Mesenteric fat pad (tissue), 1 donor: ENCODE results near the gene ANKRD10. TPM values are rescaled to one million over a fixed set of nuclear protein-coding genes. Genes with fewer than 3 reads are reported as not detected.
"Not testable (repeated sequence)": the region's sequence is repeated elsewhere in the genome, so short reads cannot be mapped to it uniquely, and the experiment has no call there.

Experiments used
- DNase-seq: peaks from one replicate; pipeline ENCODE4 v3.0.0-alpha.2; 2020; ENCODE audit warnings: low spot score
- total RNA-seq: library from RNA; stranded (reverse); fragmentation: NEBNext Ultra II Directional; extraction: Animal tissue kit (Norgen Biotek cat#: 25700); gene quantifications from one replicate; pipeline ENCODE4 v1.2.1, GENCODE V29; 2021
- donor health status: DM: yes; HTN: yes; CAD: no.

Gene ANKRD10
- total RNA-seq, 1 donor from 2014 or later: 115 TPM

GRCh38 chr13:110869231-110869804 is 45.6 kb downstream of the ANKRD10 start:
- DNase-seq: no peak

DNA sequence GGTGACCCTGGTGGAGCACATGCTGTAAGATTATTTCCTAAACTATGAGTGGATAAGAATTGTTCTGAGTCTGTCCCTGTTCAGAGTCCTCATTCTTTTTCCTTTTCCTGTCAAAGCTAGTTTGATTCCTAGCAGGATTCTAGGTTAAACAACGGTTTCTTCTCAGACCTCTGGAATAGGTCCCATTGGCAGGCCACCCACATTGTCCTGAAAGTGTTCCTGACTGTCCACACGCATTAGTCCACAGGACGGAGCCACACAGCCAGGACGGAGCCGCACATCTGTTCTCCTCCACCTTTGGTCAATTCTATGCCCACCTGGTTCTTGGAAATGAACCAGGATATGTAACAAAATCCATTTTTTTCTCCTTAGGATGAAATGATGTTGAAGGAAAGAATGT is 46.1 kb downstream of the ANKRD10 start:
- DNase-seq: no peak

DNA sequence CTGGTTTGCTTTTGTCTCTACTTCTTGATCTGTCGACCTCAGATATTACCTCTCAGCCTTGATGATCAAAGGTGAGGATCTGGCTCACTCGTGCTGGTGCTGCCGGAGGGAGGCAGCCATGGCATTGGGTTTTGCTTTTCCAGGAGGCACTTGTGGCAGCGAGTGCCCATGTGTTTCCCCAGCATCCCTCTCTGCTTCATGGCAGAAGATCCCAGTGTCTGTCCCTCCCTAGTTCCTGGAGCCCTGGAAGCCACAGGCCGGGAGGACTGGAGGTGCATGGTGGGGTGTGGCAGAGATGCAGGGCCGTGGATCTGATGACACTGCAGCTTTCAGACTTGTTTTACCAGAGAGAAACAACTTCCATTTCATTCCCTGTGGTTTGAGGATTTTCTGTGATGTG is 47.5 kb downstream of the ANKRD10 start:
- DNase-seq: no peak

DNA sequence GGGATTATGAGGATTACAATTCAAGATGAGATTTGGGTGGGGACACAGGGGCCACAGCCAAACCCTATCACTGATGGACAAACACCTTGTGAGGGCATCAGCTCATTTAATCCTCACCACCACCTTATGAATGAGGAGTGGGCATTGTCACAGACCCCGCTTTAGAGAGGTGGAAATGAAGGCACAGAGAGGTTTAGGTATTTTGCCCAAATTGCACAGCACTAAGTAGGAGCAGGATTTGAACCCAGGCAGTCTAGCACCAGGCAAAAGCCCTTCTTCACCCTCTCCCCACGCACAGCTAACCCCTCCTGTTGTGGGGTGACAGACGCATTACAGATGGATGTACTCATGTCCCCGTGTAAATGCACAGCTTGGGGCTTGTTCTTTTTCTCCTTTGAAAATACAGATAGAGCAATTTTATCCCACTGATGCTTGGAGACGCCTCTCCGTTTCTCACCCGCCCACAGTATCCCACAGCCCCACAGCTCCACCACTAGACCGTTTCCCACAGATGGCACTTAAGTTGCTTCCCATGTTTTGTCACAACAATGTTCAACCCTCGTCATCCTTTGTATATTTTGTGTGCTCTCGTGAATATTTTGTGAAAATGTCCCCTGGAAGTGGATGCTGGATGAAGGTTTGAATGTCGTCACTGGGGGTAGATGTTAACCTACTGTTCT is 48.2 kb downstream of the ANKRD10 start:
- DNase-seq: no peak

DNA sequence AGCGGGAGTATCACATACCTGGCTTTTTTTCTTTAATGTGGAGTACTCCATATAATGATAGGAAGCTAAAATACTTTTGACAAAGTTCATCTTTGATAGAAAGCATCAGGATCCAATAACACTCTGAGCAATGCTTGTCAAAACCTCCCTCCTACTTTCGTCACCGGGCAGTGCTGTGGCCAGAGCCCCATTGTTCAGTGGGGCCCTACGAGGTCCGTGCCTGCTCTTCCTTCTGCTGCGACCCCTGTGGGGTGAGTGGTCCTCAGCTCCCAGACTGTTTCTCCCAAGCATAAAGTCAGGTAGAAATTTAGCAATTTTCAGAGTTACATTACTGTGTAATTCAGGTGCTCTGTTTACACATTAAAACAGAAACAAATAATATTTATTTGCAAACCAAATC is 51.2 kb downstream of the ANKRD10 start:
- no peak for DNase-seq

GRCh38 chr13:110860983-110861382 is 53.9 kb downstream of the ANKRD10 start:
- no peak for DNase-seq

DNA sequence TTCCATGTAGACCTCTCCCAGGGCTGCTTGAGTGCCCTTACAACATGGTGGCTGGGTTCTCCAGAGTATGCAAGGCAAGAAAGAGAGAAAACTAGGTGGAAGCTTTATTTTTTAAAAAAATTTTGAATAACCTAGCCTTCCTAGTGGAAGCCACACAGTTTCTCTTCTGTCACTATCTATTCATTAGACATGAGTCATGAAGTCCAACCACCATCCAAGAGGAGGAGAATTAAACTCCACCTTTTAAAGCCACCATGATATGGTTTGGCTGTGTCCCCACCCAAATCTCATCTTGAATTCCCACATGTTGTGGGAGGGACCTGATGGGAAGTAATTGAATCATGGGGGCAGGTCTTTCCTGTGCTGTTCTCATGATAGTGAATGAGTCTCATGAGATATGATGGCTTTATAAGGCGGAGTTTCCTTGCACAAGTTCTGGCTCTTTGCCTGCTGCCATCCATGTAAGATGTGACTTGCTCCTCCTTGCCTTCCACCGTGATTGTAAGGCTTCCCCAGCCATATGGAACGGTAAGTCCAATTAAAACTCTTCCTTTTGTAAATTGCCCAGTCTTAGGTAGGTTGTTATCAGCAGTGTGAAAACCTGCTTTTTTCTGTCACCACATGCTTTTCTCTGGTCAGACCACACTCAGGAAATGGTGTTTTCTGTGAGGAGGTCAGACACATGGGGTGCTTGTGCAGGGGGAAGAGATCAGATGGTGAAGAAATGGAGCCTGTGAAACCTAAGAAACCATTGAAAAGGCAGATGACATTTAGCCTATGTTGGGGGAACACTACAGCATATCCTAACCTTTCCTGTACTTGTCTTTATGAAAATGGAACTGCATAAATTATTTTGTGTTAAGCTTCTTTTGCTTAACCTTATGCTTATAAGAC is 57.7 kb downstream of the ANKRD10 start:
- DNase-seq: no peak

DNA sequence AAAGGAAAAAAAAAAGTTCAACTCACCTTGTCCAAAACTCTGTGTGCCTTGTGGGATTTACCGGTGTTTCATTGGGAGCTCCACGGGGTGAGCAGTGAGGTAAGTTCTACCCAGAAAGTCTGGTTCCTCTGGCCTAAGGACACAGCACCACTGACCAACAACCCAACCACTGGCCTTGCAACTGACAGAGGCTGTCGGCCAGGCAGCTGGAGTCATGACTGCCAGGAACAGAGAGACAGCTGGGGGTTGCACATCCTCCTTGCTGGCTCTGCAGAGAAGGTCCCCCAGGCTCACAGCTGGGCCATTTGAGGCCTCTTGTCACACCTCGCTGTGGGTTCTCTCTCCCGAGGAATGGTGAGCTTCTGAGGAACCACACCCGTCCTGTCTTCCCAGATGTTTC is 59.5 kb downstream of the ANKRD10 start:
- DNase-seq: no peak

GRCh38 chr13:110854866-110855265 is 60.0 kb downstream of the ANKRD10 start:
- DNase-seq: no peak

- DNase-seq: no peak
Observed at GRCh38 chr13:110853235-110853721, 61.6 kb downstream of the ANKRD10 start.

DNA sequence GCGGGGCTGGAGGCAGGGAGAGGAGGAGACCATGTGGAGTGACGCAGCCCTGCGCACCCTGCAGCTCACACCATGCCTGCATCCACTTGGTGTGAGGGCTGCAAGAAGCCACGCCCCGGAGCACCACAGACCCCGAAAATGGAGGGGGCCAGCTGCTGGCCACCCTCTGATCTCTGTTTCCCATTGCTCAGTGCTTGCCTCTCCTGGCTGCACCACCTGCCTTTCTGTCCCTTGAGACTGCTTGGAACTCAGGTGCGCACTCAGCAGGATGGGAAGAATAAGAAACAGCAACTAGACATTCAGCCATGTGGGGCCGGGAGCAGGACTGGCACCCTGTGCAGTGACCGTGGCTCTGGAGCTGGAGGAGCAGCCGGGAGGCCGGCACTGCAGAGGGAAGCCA is 64.0 kb downstream of the ANKRD10 start:
- DNase-seq: no peak

- DNase-seq: no peak
Observed at GRCh38 chr13:110850006-110850405, 64.9 kb downstream of the ANKRD10 start.

GRCh38 chr13:110845520-110845919 is 69.3 kb downstream of the ANKRD10 start:
- no peak for DNase-seq

DNA sequence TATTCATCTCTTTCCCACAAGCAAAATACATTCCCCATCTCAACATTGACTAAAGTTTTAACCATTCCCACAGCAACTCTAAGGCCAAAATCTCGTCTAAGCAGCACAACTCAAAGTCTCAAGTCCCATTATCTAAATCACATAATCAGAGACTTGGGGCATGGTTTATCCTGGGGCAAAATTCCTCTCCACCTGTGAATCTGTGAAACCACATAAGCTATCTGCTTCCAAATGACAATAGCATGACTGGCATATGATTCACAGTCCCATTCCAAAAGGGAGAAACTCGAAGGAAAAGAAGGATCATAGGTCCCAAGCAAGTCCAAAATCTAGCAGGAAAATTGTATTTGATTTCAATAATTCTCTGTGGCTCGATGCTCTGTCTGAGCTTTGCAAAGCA is 73.0 kb downstream of the ANKRD10 start:
- no peak for DNase-seq

DNA sequence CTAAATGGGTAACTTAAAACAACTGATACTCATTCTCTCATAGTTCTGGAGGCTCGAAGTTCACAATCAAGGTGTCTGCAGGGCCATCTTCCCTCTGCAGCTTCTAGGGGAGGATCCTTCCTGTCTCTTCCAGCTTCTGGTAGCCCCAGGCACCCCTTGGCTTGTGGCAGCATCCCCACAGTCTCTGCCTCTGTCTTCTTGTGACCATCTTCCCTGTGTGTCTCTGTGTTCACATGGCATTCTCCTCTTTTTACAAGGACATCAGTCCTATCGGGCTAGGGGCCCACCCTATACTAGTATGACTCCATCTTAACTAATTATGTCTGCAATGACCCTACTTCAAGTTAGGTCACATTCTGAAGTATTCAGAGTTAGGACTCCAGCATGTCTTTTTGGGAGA is 73.5 kb downstream of the ANKRD10 start:
- DNase-seq: no peak

DNA sequence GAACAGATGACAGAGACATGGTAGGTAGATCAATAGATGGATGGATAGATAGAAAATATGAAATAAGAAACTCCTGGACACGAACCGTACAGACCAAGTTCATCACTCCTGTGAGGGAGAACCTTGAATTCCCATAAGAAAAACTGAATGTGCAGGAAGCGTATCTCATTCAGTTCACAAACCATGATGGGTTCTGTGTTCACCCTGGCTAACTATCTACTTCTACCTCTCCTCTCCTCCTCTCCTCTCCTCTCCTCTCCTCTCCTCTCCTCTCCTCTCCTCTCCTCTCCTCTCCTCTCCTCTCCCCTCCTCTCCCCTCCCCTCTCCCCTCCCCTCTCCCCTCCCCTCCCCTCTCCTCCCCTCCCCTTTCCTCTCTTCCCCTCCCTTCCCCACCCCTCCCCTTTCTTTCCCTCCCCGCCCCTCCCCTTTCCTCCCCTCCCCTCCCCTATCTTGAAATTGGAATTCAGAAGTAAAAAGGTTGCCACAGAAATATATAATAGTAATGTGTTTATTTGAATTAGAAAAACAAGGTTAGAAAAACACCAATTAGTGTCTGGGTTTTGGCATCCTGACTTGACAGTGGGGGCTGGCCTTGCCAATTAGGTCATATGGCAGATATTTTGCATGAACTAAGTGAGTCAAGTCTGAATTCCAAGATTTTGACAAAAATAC is 75.9 kb downstream of the ANKRD10 start:
- DNase-seq: no peak

DNA sequence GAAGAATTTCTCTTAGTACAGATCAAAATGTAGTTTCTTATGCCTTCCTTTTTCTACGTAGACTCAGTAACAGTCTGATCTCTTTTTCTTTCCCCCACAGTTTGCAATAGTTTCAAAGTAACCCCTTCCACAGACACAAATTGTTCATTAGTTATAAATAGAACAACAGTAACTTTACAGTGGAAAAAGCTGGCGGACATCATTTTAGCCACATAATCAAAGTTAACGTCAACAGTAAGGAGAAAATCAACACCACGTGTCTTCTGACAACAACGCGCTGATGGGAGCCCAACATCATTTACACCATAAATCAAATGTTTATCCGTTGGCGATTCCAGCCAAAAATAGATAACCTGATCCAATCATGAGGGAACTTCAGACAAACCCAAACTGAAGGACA is 76.8 kb downstream of the ANKRD10 start:
- no peak for DNase-seq

DNA sequence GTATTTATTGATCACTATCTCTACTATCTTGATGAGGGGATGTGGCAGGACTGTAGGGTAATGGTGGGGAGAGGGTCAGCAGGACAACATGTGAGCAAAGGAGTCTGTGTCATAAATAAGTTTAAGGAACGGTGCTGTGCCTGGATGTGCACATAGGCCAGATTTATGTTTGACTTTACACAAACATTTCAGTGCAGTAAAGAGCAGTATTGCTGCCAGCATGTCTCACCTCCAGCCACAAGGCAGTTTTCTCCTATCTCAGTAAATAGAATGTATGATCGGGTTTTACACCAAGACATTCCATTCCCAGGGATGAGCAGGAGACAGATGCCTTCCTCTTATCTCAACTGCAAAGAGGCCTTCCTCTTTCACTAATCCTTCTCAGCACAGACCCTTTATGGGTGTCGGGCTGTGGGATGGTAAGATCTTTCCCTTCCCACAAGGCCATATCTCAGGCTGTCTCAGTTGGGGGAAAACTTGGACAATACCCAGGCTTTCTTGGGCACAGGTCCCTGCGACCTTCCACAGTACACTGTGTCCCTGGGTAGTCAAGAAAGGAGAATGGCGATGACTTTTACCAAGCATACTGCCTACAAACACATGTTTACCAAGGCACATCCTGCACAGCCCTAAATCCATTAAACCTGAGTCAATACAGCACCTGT is 77.3 kb downstream of the ANKRD10 start:
- not testable (repeated sequence) for DNase-seq

DNA sequence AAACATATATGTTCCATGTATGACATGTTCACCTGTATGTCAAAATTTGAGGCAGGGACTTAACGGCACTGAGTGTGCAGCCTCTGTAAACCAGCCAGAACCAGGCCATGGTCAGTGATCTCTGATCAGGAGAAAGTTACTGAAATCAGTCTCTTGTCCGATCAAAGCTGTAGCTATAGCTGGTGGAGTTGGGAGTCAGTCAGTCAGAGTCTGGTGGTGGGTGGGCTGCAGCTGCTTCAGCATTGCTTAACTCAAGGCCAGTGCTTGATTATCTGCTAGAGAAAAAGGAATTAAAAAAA is 78.3 kb downstream of the ANKRD10 start:
- DNase-seq: no peak

DNA sequence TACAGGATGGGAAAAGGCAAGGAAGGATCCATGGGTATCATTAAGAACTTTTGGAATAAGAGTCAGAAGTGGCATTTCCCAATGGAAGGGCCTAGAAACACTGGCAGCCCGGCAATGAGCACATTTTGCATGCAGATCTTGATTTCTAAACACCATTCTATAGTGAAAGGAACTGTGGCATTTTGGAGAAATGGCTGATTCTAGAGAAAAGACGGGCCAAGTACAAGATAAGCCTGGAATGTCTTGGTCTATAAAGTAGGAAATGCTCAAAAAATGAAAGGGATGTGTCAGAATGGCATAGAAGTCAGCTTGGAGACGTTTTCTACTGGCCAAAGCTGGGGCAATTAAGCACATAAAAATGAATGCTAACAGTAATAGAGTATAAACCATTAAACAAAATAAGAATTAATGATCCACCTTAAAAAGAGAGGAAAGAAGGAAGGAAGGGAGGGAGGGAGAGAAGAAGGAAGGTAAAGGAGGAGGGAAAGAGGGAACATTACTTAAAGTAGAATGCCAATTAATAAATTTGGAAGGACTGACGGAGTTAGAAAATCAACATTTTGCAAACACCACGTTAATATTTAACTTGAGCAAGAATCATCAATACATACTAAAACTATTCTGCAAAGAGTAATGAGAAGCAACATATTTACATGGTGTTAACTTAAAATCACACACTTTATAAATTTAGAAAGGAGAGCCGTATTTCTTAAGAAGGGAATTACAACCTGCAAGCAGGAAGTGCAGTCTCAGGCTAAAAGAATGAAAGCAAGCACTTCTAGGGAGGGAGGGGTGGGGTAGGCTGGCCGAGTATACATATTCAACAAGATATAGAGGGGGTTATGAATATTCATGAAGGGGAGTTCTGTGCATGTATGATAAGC is 78.9 kb downstream of the ANKRD10 start:
- no peak for DNase-seq
